HEK293 (cell line): ENCODE data around the gene CHRM5.

Experiments used
- CTCF ChIA-PET: fragments of 350-600 bp; formaldehyde crosslinking; extraction: SDS; loops from one replicate; lab custom pipeline; 2021; ENCODE audit warnings: antibody characterized with exemption; lab: Yijun Ruan, JAX
- POLR2A ChIA-PET: fragments of 300-600 bp; formaldehyde crosslinking; extraction: SDS; loops from one replicate; lab custom pipeline; 2020; ENCODE audit warnings: antibody characterized with exemption, inconsistent platforms; lab: Yijun Ruan, JAX
- H3K27ac ChIP-seq: fragments of 200-500 bp; sonication (Bioruptor generic); 2 replicates; pipeline ENCODE4 v1.5.1; 2014; ENCODE audit warnings: low read depth, low read length, control low read depth, inconsistent platforms; ENCODE audit errors: extremely low read depth
- H3K36me3 ChIP-seq, 2 experiments: fragments of 200-500 bp in 1 of 2; sonication (Bioruptor generic) in 1 of 2; 1 replicate in 1 of 2; 2 replicates in 1 of 2; pipeline ENCODE4 v1.5.1; 2014 to 2017; ENCODE audit warnings: inconsistent platforms in 2 of 2, low read length in 2 of 2; ENCODE audit not compliant: control insufficient read depth in 2 of 2, insufficient read depth in 1 of 2
- H3K4me1 ChIP-seq: fragments of 200-500 bp; sonication (Bioruptor generic); 2 replicates; pipeline ENCODE4 v1.5.1; 2014; ENCODE audit warnings: mild to moderate bottlenecking, low read length, inconsistent platforms; ENCODE audit not compliant: control insufficient read depth, insufficient read depth
- H3K4me3 ChIP-seq: 2 replicates; pipeline ENCODE4 v1.5.1; 2011; ENCODE audit warnings: low read depth, mild to moderate bottlenecking, control low read depth, low read length, moderate library complexity
- H3K9me3 ChIP-seq: fragments of 200-500 bp; sonication (Bioruptor generic); 2 replicates; pipeline ENCODE4 v1.5.1; 2014; ENCODE audit warnings: low read depth, low read length, inconsistent platforms; ENCODE audit not compliant: control insufficient read depth, insufficient read depth
- AEBP2 ChIP-seq: fragments of 450-650 bp; formaldehyde crosslinking; IDR thresholded peaks from 2 replicates; pipeline ENCODE4 v1.5.1; 2016; ENCODE audit warnings: missing biosample characterization, missing genetic modification characterization, borderline replicate concordance
- BCL11B ChIP-seq: fragments of 450-650 bp; formaldehyde crosslinking; IDR thresholded peaks from 2 replicates; pipeline ENCODE4 v1.5.1; 2016; ENCODE audit warnings: low read depth, missing biosample characterization, missing genetic modification characterization
- GLIS2 ChIP-seq: fragments of 450-650 bp; formaldehyde crosslinking; IDR thresholded peaks from 2 replicates; pipeline ENCODE4 v1.5.1; 2016; ENCODE audit warnings: missing biosample characterization, missing genetic modification characterization
- IKZF3 ChIP-seq: fragments of 450-650 bp; IDR thresholded peaks from 2 replicates; pipeline ENCODE4 v1.5.0; 2018; ENCODE audit warnings: missing biosample characterization, mild to moderate bottlenecking, missing genetic modification characterization, moderate library complexity
- INSM2 ChIP-seq: fragments of 450-650 bp; formaldehyde crosslinking; IDR thresholded peaks from 2 replicates; pipeline ENCODE4 v1.5.1; 2016; ENCODE audit warnings: missing biosample characterization, missing genetic modification characterization
- OSR2 ChIP-seq: fragments of 450-650 bp; formaldehyde crosslinking; IDR thresholded peaks from 2 replicates; pipeline ENCODE4 v1.5.1; 2016; ENCODE audit warnings: missing biosample characterization, missing genetic modification characterization
- RBAK ChIP-seq: fragments of 450-650 bp; formaldehyde crosslinking; IDR thresholded peaks from 2 replicates; pipeline ENCODE4 v1.5.1; 2016; ENCODE audit warnings: missing biosample characterization, missing genetic modification characterization
- REST ChIP-seq: fragments of 450-650 bp; formaldehyde crosslinking; IDR thresholded peaks from 2 replicates; pipeline ENCODE4 v1.5.1; 2016; ENCODE audit warnings: missing biosample characterization, missing genetic modification characterization
- YY2 ChIP-seq: fragments of 450-650 bp; formaldehyde crosslinking; IDR thresholded peaks from 2 replicates; pipeline ENCODE4 v1.5.1; 2016; ENCODE audit warnings: missing biosample characterization, missing genetic modification characterization
- ZBTB1 ChIP-seq: fragments of 450-650 bp; formaldehyde crosslinking; IDR thresholded peaks from 2 replicates; pipeline ENCODE4 v1.5.1; 2016; ENCODE audit warnings: missing biosample characterization, missing genetic modification characterization
- ZBTB17 ChIP-seq: fragments of 450-650 bp; formaldehyde crosslinking; IDR thresholded peaks from 2 replicates; pipeline ENCODE4 v1.5.1; 2016; ENCODE audit warnings: missing biosample characterization, missing genetic modification characterization
- ZNF175 ChIP-seq: fragments of 450-650 bp; formaldehyde crosslinking; IDR thresholded peaks from 2 replicates; pipeline ENCODE4 v1.5.1; 2016; ENCODE audit warnings: missing biosample characterization, missing genetic modification characterization
- ZNF184 ChIP-seq: fragments of 450-650 bp; IDR thresholded peaks from 2 replicates; pipeline ENCODE4 v1.5.1; 2018; ENCODE audit warnings: missing biosample characterization, mild to moderate bottlenecking, missing genetic modification characterization
- ZNF274 ChIP-seq, 2 experiments: fragments of 200-500 bp in 1 of 2; fragments of 450-650 bp in 1 of 2; sonication (Bioruptor generic) in 1 of 2; formaldehyde crosslinking in 1 of 2; IDR thresholded peaks; 2 replicates each; pipeline versions ENCODE4 v1.5.1 to v1.6.1; 2014 to 2016; ENCODE audit warnings: borderline replicate concordance in 1 of 2, inconsistent platforms in 1 of 2, low read length in 1 of 2, missing biosample characterization in 1 of 2, missing genetic modification characterization in 1 of 2
- ZNF324 ChIP-seq: fragments of 450-650 bp; formaldehyde crosslinking; IDR thresholded peaks from 2 replicates; pipeline ENCODE4 v1.5.1; 2016; ENCODE audit warnings: missing biosample characterization, missing genetic modification characterization
- ZNF449 ChIP-seq: fragments of 450-650 bp; formaldehyde crosslinking; IDR thresholded peaks from 2 replicates; pipeline ENCODE4 v1.5.1; 2017; ENCODE audit warnings: missing biosample characterization, mild to moderate bottlenecking, missing genetic modification characterization, moderate library complexity
- ZNF48 ChIP-seq: fragments of 450-650 bp; formaldehyde crosslinking; IDR thresholded peaks from 2 replicates; pipeline ENCODE4 v1.5.1; 2016; ENCODE audit warnings: missing biosample characterization, missing genetic modification characterization
- ZNF558 ChIP-seq: fragments of 450-650 bp; formaldehyde crosslinking; IDR thresholded peaks from 2 replicates; pipeline ENCODE4 v1.5.1; 2016; ENCODE audit warnings: missing biosample characterization, missing genetic modification characterization
- ZNF596 ChIP-seq: fragments of 450-650 bp; IDR thresholded peaks from 2 replicates; pipeline ENCODE4 v1.5.0; 2018; ENCODE audit warnings: missing biosample characterization, mild to moderate bottlenecking, missing genetic modification characterization, moderate library complexity
- ZNF624 ChIP-seq: fragments of 450-650 bp; formaldehyde crosslinking; IDR thresholded peaks from 2 replicates; pipeline ENCODE4 v1.5.1; 2017; ENCODE audit warnings: missing biosample characterization, missing genetic modification characterization
- ZNF677 ChIP-seq: fragments of 450-650 bp; IDR thresholded peaks from 2 replicates; pipeline ENCODE4 v1.5.0; 2018; ENCODE audit warnings: missing biosample characterization, mild to moderate bottlenecking, missing genetic modification characterization, moderate library complexity
- ZNF692 ChIP-seq: fragments of 450-650 bp; formaldehyde crosslinking; IDR thresholded peaks from 2 replicates; pipeline ENCODE4 v1.5.1; 2016; ENCODE audit warnings: missing biosample characterization, missing genetic modification characterization
- ZNF704 ChIP-seq: fragments of 450-650 bp; formaldehyde crosslinking; IDR thresholded peaks from 2 replicates; pipeline ENCODE4 v1.5.1; 2016; ENCODE audit warnings: missing biosample characterization, missing genetic modification characterization
- ZNF843 ChIP-seq: fragments of 450-650 bp; formaldehyde crosslinking; IDR thresholded peaks from 2 replicates; pipeline ENCODE4 v1.5.1; 2016; ENCODE audit warnings: missing biosample characterization, missing genetic modification characterization

The CHRM5 gene

GRCh38 chr15:34059946-34060345 is 91.6 kb downstream of the CHRM5 start (continued):
- TF ChIP-seq REST (tag by site-specific recombination) (no peak), AEBP2 (tag by site-specific recombination) (no peak), RBAK (tag by site-specific recombination) (no peak), ZNF624 (no peak), ZNF704 (no peak), ZNF449 (no peak), ZNF843 (tag by site-specific recombination) (no peak), OSR2 (tag by site-specific recombination) (no peak), ZNF677 (tag by site-specific recombination) (no peak), BCL11B (no peak), ZNF48 (tag by site-specific recombination) (no peak)

- no peaks in the 10 kb centered on the region for H3K9me3 ChIP-seq
- no peak overlapping the region for H3K27ac ChIP-seq
- POLR2A ChIA-PET = no interaction called here
- H3K4me1 ChIP-seq = no peaks in the 10 kb centered on the region
- CTCF ChIA-PET = interaction anchor here (0.6 to 1.2 kb wide), 2 partner anchors 14 to 68 kb away, joined by 3 read pairs; no protein-coding TSS in a partner anchor
- TF ChIP-seq YY2 (tag by site-specific recombination) = no peak
- TF ChIP-seq ZNF184 (tag by site-specific recombination) = no peak
- TF ChIP-seq ZNF596 = no peak
- TF ChIP-seq ZNF558 (tag by site-specific recombination) = no peak
- TF ChIP-seq ZBTB17 (tag by site-specific recombination) = no peak
- TF ChIP-seq ZNF692 (tag by site-specific recombination) = no peak
- TF ChIP-seq IKZF3 (tag by site-specific recombination) = no peak
- TF ChIP-seq ZNF274 (IDR thresholded peaks at IDR 0.05; ENCODE audit: low read length) = no peak
- no peak for TF ChIP-seq ZNF274 (tag by site-specific recombination; IDR thresholded peaks at IDR 0.05; ENCODE audit: borderline replicate concordance)
- no peak for TF ChIP-seq ZNF843 (tag by site-specific recombination)
- TF ChIP-seq ZBTB1 (tag by site-specific recombination) = no peak
- no peak for TF ChIP-seq GLIS2 (tag by site-specific recombination)
- no peak for TF ChIP-seq ZNF175 (tag by site-specific recombination)
- TF ChIP-seq ZNF324 = no peak
- TF ChIP-seq INSM2 (tag by site-specific recombination) = no peak
- H3K36me3 ChIP-seq = no peaks in the 10 kb centered on the region
- no peak overlapping the region for H3K4me3 ChIP-seq
Measured at GRCh38 chr15:34064438-34064837, 96.1 kb downstream of the CHRM5 start.
